Neural progenitor cell (in vitro differentiated cells): ENCODE measurements around the gene AMER2.

Source experiments
- EZH2 ChIP-seq: fragments of 200-600 bp; sonication (generic); IDR thresholded peaks from 2 replicates; pipeline ENCODE4 v1.6.1; 2017; ENCODE audit warnings: antibody characterized with exemption, mild to moderate bottlenecking, moderate library complexity
- EZH2phosphoT487 ChIP-seq: fragments of 200-600 bp; sonication (generic); IDR thresholded peaks from 2 replicates; pipeline ENCODE4 v1.6.1; 2017; ENCODE audit warnings: antibody characterized with exemption
- TF ChIP-seq, protein P1 (sequence below): fragments of 200-600 bp; sonication (generic); IDR thresholded peaks from 2 replicates; pipeline ENCODE4 v1.5.1; 2017; ENCODE audit warnings: antibody characterized with exemption, mild to moderate bottlenecking

- TF ChIP-seq EZH2 (no peak), EZH2phosphoT487 (no peak)
- TF ChIP-seq, protein P1, sequence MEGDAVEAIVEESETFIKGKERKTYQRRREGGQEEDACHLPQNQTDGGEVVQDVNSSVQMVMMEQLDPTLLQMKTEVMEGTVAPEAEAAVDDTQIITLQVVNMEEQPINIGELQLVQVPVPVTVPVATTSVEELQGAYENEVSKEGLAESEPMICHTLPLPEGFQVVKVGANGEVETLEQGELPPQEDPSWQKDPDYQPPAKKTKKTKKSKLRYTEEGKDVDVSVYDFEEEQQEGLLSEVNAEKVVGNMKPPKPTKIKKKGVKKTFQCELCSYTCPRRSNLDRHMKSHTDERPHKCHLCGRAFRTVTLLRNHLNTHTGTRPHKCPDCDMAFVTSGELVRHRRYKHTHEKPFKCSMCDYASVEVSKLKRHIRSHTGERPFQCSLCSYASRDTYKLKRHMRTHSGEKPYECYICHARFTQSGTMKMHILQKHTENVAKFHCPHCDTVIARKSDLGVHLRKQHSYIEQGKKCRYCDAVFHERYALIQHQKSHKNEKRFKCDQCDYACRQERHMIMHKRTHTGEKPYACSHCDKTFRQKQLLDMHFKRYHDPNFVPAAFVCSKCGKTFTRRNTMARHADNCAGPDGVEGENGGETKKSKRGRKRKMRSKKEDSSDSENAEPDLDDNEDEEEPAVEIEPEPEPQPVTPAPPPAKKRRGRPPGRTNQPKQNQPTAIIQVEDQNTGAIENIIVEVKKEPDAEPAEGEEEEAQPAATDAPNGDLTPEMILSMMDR, result no peak
Measured at GRCh38 chr13:25200783-25201182, 28.7 kb upstream of the AMER2 start.
